Suprapubic skin (tissue), 4 donors: ENCODE data around the gene ZCCHC7.

Experiments
- CTCF ChIP-seq, 2 donors: fragments of 200-600 bp in 1 of 2; fragments of 450-650 bp in 1 of 2; sonication (generic) in 1 of 2; IDR thresholded peaks; one replicate each; pipeline ENCODE4 v1.5.1; 2016 to 2019; ENCODE audit warnings: antibody characterized with exemption in 2 of 2, mild to moderate bottlenecking in 1 of 2, moderate library complexity in 1 of 2
- EP300 ChIP-seq: sonication (generic); formaldehyde crosslinking; IDR thresholded peaks from one replicate; pipeline ENCODE4 v1.6.1; 2017; ENCODE audit warnings: antibody characterized with exemption
- POLR2A ChIP-seq, 2 donors: fragments of 450-650 bp; IDR thresholded peaks; one replicate each; pipeline ENCODE4 v1.6.1; 2017; ENCODE audit warnings: antibody characterized with exemption in 2 of 2, mild to moderate bottlenecking in 2 of 2, moderate library complexity in 2 of 2
- POLR2AphosphoS5 ChIP-seq, 3 donors: sonication (generic); formaldehyde crosslinking; IDR thresholded peaks; one replicate each; pipeline ENCODE4 v1.6.1; 2017; ENCODE audit warnings: antibody characterized with exemption in 3 of 3

GRCh38 chr9:37370282-37370681 lies 249.9 kb downstream of the ZCCHC7 start:
- TF ChIP-seq POLR2AphosphoS5 (IDR thresholded peaks at IDR 0.05) (no peak), POLR2A (IDR thresholded peaks at IDR 0.05) (no peak), CTCF (IDR thresholded peaks at IDR 0.05) (no peak), EP300 (no peak)
